Hematopoietic multipotent progenitor cell treated with erythropoietin and hydrocortisone succinate and interleukin-3 and kit ligand, for 17 days (in vitro differentiated cells): ENCODE measurements around the gene SULT2B1.
"Not testable (repeated sequence)": the region's sequence is repeated elsewhere in the genome, so short reads cannot be mapped to it uniquely, and the experiment has no call there.

Experiments used
- DNase-seq: peaks from one replicate; pipeline ENCODE4 v3.0.0-alpha.2; 2015; ENCODE audit warnings: low spot score

SULT2B1 gene

DNA sequence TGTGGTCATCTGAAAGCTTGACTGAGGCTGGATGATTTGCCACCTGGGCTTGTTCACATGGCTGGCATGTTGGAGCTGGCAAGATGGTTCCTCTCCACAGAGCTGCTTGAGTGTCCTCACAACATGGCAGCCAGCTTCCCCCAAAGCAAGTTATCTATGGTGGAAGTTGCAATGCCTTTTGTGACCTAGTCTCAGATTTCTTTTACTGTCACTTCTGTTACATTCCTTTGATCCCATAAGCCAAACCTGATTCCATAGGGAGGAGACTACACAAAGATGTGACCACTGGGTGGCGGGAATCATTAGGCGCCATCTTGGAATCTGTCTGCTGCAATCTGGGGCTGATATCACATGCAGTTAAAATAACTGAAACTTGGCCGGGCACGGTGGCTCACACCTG lies 22.8 kb upstream of the SULT2B1 start:
- DNase-seq, result no peak

DNA sequence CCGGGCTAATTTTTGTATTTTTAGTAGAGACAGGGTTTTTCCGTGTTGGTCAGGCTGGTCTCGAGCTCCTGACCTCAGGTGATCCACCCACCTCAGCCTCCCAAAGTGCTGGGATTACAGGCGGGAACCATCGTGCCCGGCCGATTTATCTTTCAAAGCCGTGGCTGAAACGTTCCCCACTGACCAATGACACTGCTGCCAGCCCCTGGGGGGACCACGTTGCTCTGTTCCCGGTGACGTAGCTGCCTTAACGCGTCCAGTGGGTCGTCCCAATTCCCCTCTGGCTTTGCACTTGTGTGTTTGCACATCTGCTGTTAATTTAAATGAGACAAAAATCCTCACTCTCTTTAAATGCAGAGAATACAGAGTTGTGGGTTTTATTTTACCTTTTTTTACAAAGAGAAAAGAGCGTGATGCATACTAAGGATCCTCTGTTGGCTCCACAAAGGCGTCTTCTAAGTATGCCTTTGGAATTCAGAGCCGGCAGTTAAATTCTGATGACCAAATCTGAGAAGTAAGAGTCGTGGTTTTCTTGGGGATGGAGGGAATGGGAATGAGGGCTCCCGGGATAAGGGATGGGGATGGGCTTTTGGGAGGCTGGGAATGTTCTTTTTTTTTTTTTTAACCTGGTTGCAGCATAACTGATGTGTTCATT lies 21.8 kb upstream of the SULT2B1 start:
- no peak for DNase-seq

DNA sequence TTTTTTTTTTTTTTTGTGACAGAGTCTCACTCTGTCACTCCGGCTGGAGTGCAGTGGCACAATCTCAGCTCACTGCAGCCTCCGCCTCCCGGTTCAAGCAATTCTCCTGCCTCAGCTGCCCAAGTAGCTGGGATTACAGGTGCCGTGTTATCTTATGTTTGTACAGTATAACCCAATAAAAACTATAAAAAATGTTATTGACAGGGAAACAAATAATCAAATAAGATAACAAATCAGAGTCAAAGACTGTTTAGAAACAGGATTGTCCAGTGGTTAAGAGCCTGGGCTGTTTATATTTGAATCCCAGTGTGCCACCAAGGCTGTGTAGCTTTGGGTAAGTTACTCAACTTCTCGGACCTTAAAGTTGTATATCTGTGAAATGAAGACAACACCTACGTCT lies 21.2 kb upstream of the SULT2B1 start:
- no peak for DNase-seq

DNA sequence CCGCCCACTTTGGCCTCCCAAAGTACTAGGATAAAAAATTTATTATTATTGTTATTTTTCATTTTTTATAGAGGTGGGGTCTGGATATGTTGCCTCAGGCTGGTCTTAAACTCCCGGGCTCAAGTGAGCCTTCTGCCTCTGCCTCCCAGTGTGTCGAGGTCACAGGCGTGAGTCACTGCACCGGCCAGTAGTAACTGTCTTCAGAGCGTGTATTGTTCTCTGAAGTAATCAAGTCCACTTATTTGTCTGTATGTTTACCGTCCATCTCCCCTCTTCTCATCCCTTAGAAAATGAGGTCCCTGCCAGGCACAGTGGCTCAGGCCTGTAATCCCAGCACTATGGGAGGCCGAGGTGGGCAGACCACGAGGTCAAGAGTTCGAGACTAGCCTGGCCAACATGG lies 18.2 kb upstream of the SULT2B1 start:
- DNase-seq, result no peak

DNA sequence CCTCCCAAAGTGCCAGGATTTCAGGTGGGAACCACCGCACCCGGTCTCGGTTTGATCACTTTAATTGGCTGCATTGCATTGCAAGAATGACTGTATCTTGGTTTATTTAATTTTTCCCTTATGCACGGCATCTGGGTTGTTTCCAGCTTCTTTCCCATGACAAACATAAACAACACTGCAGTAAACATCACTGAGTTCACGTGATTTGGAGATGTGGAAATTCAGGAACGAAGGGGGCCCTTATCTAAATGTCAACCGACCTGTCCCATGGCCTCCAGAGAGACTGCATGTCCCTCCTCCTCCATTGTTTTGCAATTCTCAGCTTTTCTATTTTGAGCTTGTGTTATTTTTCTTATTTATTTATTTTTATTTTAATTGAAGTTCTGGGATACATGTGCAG lies 14.4 kb upstream of the SULT2B1 start:
- DNase-seq, result no peak

DNA sequence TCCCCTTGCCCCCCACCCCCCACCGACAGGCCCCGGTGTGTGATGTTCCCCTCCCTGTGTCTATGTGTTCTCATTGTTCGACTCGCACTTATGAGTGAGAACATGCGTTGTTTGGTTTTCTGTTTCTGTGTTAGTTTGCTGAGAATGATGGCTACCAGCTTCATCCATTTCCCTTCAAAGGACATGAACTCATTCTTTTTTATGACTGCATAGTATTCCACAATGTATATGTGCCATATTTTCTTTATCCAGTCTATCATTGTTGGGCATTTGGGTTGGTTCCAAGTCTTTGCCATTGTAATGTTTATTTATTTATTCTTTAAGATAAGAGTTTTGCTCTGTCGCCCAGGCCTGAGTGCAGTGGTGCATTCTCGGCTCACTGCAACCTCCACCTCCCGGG lies 13.9 kb upstream of the SULT2B1 start:
- not testable (repeated sequence) for DNase-seq

DNA sequence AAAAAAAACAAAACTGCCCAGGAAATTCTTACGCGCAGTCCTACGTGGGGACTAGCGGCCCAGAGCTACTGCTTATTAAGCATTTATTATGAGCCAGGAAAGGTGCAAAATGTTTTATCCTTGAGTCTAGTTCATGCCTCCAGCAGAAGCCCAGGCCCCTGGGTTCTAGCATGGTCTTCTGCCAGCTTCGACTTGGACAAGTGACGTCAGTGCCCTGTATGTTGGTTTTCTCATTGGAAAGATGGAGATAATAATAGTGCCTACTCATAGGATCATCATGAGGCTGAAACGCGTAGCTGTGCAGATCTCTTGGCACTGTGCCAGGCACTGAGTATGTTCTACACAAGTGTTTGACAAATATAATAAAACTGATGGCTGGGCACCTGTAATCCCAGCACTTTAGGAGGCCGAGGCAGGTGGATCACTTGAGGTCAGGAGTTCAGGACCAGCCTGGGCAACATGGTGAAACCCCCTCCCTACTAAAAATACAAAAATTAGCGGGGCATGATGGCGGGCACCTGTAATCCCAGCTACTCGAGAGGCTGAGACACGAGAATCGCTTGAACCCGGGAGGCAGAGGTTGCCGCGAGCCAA lies 12.4 kb upstream of the SULT2B1 start:
- peak; percentile 52 for DNase-seq

DNA sequence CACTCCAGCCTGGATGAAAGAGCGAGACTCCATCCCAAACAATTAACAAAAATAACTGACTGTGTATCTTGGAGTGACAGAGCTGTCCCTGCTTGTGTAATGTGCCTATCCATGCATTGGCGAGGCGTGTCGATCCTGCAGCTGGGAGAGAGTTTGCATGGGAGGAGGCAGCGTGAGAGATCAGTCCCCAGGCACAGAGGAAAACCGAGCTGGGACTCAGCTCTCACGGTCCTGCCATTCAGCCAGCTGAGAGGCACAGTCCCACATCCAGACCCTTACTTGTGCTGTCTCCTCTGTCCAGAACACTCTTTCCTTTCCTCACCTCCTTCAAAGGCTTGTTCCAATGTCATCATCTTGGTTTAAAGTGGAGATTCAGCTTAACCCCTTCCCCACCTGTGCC lies 11.9 kb upstream of the SULT2B1 start:
- DNase-seq, result no peak

DNA sequence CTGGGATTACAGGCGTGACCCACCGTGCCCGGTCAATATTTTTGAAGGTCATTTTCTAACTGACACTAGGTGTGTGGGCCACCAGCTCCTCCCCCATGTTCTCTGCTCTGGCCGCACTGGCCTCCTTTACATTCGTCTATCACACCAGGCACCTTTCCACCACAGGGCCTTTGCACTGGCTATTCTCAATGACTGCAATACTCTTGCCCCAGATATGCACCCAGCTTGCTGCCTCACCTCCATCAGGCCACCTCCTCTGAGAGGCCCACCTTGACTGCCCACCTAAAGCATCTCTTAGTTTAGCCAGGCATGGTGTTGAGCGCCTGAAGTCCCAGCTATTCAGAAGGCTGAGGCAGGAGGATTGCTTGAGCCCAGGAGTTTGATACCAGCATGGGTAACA lies 10.2 kb upstream of the SULT2B1 start:
- no peak for DNase-seq

DNA sequence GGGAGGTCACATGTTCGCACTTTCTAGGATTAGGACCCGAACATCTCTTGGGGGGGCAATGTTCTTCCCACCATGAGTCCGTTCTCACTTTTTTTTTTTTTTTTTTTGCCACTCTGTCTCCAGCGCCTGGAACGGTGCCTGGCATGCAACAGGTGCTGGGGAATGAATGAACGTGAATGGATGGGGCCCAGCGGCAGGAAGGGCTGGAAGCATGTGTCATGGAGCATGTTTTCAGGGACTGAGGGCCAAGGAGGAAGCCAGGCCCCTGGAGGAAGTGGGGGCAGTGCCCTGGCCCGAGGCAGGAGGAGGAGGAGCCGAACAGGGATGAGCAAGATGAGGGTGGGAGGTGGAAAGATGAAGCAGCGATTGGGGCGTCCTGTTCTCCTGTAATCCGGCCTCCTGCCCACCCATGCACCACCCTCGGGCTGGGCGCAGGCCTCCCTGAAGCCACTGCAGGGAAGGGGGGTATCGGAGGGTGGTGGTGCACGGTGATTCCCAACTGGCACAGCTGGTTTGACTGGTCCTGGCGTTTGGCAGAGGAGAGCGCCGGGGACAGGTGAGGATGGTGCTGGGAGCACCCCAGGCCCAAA lies 8.8 kb upstream of the SULT2B1 start:
- no peak for DNase-seq

DNA sequence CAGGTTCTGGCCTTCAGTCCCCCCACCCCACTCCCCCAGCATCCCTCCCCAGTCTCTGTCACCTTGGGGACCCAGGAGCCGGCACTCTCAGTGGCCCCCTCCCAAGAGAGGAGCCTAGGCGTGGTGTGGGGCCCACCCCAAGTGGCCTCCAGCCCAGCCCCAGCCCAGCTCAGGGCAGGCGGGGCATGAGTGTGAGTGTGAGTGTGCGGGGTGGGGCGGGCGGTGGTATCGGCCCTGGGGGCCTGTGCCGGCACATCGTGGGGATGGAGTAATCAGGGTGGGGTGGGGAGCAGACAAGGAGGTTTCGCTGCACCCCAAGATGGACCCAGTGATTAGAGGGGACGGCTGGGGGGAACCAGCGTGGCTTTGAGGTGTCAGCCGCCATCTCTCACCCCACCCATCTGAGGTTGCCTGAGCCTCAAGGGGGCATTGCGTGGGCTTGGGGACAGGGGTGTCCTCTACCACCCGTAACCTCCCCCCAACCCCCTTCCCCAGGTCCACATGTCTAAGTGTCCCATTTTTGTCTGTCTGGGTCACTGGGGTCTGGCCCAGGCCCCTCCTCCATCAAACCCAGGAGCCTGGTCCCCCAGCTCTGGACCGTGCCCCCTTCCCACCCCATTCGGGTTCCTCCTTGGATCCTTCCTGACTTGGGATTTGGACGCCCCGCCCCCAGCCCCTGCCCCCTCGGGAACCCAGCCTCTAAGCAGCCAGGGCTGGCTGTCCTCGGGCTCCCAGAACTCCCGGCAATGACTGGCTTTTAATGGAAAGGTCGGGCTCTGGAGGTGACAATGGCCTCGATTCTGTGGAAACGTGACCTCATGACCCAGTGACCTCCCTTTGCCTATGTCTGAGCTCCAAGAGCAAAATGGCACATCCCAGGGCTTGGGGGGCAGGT lies 6.9 kb upstream of the SULT2B1 start:
- DNase-seq, result no peak

DNA sequence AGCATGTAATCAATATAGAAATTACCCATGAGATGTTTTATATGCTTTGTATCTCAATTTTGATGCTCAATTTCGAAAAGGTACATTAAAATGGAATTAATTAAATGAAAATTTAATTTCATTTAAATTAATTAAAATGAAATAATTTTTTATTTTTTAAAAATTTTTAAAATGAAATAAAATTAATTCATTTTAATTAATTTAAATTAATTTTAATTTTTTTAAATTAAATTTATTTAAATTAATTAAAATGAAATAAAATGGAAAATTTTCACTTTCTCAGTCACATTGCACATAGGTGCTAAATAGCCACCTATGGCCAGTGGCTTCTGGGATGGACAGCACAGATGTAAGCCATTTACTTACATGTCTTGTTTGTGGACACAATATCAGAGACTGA lies 4.2 kb upstream of the SULT2B1 start:
- no peak for DNase-seq

DNA sequence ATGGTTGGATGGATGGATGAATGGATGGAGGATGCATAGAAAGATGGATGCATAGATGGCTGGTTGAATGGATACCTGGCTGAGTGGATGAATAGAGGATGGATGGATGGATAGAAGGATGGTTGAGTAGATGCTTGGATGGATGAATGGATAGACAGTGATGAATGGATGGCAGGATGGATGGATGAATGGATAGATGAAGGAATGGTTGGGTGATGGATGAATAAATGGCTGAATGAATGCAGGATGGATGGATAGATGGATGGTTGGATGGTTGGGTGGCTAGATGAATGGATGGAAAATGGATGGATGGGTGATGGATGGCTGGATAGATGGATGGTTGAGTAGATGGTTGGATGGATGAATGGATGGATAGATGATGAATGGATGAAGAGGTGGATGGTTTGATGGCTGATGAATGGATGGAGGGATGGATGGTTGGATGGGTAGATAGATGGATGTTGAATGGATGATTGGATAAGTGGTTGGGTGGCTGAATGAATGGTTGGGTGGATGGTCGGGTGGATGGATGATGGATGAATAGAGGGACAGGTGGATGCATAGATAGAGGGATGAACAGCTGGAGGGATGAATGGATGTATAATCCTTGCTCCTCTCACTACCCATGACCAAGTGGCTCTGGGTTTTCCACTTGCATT lies 3.6 kb upstream of the SULT2B1 start:
- DNase-seq, result no peak

DNA sequence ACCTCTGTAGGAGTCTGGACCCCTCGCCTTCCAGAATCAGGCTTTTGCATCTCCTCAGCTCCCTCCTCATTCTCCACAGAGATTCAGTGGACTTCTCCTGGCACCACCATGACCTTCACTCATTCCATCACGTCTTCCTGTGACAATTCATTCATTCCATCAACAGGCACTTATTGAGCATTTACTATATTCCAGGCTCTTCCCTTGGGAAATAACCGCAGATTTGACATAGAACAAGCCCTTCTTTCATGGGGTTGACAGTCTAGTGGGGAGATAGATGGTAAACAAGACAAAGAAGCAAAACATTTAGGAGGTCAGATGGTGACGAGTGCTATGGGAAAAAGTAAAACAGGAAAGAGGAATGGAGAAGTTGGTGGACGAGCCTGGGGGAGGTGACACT lies 2.6 kb upstream of the SULT2B1 start:
- no peak for DNase-seq

DNA sequence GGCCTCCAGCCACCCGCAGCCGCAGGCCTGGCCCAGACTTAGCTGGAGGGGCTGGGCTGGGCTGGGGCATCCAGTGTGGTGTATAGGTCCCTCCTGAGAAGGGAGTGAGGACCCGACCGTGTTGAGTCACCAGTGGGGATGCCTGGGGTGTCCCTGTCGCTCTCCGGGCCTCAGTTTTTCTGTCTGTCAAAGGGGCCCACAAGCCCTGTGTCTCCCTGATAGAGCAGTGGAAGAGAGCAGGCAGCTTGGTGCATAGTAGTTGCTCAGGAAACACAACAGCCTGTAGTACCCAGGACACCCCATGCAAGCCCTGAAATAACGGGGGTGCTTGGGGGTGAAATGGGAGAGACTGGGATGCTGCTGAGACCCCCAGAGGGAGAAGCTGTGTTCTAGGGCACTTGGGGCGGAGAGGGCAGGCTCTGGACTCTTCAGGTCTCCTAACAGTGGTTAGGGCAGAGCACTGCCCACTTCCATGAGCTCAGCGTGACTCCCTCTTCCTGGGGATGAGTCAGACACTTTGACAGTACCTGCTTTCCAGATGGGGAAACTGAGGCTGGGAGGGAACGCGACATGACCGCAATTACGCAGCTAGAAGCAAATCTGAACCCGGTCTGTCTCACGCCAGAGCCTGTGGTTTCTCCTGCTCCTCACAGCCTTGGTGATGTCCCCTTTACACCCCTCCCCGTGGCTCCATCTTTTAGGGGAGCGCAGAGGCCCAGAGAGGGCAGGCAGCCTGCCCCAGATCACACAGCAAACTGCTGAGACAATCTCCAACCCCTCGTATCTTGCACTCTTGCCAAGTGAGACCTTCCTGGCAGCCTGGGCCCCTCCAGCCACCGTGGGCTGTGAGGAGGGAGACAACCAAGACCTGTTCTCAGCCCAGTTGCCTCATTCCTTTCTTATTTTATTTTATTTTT lies 692 bp downstream of the SULT2B1 start:
- no peak for DNase-seq

DNA sequence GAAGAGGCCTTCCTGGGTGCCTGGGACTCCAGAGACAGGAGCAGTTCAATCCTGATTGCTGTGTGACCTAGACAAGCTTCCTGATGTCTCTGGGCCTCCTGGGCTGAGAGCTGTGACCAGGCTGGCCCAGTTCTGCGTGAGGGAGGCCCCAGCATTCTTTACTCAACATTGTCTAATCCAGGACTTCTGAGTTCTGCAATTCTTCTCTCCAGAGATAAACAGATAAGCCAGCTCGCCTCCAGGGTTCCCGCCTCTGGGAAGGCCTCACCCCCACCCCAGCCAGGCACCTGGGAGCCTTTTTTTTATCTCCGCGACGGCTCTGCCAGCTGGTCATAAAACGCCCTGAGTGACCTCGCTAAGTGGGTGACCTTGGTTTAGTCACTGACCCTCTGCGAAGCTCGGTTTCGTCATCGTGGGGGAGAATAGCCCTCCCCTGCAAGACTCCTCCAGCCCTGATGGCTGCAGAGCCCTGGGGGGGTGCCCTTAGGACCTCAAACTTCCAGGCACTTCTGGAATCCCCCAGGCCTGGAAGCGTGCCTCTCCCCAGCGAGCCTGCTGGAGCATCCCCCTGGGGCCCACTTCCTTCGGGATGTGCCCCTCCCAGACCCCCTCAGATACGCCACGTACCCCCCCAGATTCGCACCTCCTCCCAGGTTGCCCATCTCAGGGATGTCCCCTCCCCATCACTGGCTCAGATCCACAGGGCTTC lies 1.9 kb downstream of the SULT2B1 start:
- no peak for DNase-seq

DNA sequence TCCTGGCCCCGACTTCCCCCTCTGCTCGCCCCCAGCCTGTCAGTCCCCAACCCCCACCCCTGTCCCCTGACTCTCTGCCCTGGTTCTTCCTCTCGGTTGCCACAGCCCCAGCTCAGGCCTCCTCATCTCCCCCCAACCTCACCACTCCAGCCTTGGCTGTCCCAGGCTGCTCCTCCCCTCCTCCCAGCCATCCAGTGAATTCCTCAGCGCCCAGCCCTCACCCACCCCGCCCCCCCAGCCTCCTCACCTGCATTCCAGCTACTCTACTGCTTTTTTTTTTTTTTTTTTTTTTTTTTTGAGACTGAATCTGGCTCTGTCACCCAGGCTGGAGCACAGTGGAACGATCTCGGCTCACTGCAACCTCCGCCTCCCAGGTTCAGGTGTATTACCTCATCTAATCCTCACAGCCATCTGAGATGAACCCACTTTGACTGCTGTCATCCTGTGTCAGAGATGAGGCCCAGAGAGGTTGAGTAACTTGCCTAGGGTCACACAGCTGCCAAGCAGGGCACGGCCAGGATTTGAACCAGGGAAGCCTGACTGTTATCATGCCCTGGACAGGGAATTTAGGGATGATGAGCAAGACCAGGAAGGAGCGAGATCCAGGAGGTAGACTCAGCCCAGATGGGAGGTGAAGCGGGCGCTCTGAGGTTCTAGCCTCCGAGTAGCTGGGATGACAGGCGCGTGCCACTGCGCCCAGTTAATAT lies 2.6 kb downstream of the SULT2B1 start:
- no peak for DNase-seq

DNA sequence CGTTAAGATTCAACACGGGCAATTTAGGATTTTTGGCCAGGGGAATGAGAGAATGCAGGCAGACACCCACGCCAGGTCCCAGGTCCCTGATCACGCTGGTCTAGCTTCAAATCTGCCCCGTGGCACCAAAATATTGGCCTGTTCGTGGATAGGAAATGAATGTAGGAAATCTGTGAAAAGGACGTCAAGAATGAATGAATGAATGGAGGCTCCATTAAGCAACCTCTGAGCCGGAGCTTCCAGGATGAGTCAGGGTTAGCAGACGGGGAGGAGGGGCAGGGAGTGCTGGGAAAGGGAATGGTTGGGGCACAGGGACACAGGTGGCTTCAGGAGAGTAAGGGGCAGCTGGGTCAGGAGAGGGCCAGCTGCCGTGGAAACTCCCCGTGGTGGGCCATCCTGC lies 4.2 kb downstream of the SULT2B1 start:
- DNase-seq, result no peak

DNA sequence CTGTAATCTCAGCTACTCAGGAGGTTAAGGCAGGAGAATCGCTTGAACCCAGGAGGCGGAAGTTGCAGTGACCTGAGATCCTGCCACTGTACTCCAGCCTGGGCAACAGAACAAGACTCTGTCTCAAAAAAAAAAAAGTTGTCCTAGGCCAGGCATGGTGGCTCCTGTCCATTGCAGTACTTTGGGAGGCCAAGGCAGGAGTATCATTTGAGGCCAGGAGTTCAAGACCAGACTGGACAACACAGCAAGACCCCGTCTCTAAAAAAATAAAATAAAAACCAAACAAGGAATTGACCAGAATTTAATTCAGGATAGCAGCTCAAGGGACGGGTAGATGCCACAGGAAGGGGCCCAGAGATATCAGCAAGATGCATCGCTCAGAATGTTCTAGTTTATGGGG lies 4.9 kb downstream of the SULT2B1 start:
- DNase-seq, result no peak
